ENCODE measurements around the gene ZBTB46.

ZBTB46 gene

DNA sequence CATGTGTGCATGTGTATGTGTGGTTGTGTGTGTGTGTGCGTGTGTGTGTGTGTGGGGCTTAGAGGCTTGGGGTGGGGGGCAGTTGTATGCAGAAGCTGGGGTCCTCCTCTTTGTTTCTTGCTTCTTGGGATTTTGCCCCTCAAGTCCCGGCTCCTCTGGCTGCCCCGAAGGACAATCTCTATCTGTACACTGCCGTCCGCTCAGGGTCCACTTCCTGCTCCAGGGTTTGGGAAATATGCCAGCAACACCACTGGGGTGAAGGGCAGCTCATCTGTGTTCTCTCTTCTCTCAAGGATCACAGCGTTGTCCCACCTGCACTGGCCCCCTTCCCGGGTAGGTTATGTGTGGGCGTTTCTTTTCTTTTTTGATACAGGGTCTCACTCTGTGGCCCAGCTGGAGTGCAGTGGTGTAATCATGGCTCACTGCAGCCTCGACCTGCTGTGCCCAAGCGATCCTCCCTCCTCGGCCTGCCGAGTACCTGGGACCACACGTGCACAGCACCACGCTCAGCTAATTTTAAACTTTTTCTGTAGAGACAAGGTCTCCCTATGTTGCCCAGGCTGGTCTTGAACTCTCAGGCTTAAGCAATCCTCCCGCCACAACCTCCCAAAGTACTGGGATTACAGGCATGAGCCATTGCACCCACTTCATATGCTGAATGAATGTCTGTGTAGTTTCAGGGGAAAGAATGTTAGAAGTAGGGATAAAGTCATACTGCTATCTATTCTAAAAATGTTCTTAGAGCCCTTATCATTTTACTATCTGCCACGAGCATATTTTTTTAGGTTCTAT, 65.8 kb downstream of the ZBTB46 start:
- DNase-seq: no peak

DNA sequence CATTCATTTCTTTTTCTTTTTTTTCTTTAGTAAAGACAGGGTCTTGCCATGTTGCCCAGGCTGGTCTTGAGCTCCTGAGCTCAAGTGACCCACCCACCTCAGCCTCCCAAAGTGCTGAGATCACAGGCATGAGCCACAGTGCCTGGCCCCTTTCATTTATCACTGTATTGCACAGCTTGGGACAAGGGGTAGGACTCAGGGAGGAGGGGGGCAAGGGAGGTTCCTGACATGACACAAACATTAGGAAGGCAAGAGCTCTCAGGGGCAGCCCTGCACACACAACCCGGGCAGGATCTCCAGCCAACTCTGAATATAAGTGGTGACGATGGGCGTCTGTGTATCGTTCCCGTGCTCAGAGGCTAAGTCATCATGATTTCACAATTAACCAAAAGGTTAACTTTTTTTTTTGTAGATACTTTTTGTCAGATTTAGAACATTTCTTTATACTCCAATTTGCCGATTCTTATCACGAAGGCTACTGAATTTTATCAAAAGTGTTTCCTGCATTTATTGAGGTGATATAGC, 71.6 kb downstream of the ZBTB46 start:
- DNase-seq: no peak

DNA sequence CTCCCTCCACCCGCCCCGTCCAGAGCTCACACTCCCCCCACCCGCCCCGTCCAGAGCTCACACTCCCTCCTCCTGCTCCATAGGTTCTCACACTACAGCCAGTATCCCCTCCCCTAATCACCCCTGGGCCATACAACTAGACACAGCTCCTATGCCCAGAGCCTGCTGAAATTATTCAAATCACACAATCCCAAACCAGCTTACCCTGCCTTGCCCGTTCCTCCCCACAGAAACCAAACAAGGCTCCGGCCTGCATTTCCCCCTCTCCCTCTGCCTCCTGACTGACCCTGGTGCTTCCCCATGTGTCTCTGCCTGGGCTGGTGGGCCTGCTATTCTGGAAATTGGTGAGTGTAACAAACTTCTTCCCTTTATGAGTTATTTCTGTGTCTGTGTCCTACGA, 72.9 kb downstream of the ZBTB46 start:
- DNase-seq: no peak

DNA sequence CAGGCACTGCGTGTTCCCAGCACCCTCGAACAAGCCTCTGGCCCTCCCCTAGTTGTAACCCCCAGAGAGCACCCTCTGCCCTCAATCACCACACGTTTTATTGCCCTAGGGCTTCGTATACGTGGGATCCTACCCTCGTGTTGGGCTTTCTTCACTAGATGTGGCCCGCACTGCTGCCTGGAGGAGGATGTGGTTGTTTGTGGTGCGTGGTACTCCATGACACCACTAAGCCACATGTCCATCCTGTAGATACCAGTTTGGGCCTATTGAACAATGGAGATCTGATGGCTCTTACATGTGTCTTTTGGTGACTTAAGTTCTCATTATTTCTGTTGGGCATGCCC, 74.4 kb downstream of the ZBTB46 start:
- DNase-seq: peak; percentile 49

DNA sequence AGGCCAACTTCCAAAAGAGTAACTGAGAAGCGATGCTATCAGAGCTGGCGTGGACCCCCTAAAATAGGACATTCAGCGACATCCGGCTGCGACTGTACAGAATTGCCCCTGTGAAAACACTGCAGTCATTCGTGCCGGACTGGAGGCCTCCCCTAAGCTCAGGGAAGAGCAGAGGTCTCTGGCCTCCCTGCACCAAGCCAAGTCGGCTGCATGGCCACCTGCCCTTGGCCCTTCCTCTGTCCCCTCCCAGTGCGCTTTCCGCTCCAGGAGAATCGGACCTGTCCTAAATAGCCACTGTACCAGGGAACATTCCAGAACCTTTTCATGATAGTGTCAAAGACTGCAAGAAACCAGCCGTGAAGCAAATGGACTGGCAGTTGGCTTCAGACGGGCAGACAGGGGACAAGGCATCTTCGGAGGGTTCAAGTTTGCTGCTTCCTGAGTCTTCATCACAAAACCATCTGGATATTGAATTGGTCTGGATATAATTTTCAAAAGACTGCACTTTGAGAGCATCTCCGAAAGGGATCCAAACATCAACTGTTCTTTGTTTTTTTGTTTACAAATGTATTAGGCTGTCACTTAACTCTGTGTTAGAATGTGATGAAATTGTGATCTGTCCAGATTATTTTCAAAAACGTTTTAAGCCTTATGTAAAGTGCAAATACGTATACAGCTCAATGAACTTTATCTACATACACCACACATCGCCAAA, 75.0 kb downstream of the ZBTB46 start:
- DNase-seq: no peak

DNA sequence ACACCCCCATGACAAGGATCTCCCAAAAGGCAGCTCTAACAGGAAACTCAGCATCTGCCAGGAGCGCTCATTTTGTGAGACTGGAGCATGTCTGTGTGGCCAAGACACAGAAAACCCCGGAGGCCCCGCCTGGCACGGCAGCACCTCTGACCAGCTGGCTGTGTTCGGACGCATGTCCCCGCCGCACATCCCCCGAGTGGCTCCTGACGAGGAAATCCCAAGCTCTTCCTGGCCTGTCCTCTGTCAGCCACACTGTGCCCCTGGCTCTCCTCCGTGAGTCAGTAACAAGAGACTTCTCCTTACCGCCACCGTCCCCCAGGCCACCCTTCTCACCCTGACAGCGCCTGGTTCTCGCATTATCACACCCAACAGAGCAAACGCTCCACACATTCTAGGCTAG, 77.1 kb downstream of the ZBTB46 start:
- DNase-seq: no peak

DNA sequence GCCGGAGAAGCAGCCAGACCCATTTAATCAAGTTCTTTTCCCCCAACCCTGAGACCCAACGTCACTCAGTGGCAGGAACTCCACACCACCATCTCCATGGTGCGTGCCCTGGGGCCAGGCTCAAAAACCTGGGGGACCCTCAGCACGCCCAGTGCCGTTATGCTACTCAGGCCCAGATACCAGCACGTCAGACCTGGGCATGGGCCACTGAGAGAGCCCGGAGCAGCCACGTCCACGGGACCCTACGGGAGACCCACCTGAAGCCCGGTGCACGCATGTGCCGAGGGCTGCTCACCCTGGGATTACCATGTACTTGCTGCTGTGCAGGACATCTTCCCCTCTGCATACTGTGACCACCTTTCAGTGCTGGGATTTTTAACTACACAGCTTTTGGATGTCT, 77.7 kb downstream of the ZBTB46 start:
- DNase-seq: no peak

DNA sequence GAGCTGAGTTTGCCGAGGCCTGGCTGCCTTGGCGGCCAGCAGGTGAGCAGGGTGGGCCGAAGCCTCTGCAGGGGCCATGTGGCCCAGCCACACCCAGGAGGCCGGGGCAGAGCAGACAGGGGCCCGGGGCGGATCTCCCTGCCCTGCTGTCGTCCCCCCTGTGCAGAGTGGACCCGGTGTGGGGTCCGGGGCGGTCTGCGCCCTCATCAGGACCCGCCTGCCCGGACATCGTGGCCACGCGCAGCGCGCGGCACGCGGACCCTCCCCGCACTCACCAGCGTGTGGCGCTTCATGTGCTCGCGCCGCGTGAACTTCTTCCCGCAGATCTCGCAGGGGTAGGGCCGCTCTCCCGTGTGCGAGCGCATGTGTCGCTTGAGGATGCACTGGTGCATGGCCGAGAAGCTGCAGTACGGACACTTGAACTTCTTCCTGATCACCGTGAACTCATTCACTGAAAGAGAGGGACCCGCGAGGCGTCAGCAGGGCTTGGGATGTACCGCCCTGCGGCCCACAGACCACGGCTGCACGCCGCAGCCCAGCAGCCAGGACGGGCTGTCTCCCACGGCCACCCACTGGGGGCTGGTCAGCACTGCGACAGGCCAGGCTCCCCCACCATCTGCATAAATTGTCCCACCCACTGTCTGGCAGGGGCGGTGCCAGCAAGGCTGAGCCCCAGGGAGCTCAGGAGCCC, 78.5 kb downstream of the ZBTB46 start:
- DNase-seq: no peak

DNA sequence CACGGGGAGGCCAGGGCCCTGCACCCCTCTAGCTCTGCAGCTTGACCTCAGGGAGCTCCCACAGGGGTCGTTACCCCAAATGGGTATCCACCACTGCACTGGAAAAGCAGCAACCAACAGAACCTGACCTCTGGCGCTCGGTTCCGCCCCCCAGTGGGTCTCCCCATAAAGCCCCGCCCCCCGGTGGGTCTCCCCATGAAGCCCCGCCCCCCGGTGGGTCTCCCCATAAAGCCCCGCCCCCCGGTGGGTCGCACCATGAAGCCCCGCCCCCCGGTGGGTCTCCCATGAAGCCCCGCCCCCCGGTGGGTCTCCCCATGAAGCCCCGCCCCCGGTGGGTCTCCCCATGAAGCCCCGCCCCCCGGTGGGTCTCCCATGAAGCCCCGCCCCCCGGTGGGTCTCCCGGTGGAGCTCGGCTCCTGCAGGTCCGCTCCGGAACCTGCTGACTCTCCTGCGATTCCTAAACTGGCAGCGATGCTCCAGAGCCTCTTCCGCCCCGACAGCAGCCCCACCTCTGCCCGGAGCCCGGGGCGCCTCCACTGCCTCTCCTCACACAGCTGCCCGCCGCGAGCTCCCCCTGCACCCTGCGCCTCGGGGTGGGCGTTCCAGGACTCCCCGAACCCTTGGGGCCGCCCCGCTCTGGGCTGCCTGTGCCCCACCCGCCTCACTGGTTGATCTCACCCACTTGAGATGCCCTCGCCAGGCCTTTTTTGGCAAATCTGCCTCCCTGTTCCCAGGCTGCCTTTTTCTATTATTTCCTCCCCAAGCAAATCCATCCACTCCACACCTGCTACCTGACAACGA, 79.4 kb downstream of the ZBTB46 start:
- DNase-seq: no peak

DNA sequence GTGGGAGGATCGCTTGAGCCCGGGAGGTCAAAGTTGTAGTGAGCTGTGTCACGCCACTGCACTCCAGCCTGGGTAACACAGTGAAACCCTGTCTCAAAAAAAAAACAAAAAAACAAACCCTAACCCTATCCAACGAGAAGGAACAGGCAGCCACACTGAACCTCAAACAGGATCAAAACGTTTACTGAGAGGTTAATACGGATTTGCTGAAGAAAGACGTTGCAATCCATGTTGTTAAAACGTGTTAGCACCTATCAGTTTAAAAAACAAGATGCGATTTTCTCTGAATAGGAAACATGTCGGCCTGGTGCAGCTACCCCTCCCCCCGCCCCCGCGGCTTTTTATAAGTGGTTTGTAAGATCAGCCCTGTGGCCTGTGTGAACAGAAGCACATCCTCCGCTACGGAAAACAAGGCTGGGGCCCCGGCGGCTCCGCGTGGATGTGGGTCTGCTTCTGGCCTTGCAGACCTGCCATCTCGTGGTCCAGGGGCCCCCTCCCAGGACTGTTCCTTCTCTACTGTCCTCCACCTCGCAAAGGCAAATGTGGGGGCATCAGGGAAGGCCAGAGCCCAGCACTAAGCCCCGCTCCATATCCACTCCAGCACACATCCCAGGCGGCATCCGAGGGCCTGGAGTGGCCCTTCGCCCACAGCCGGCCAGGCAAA, 80.1 kb downstream of the ZBTB46 start:
- peak; percentile 65 for DNase-seq

DNA sequence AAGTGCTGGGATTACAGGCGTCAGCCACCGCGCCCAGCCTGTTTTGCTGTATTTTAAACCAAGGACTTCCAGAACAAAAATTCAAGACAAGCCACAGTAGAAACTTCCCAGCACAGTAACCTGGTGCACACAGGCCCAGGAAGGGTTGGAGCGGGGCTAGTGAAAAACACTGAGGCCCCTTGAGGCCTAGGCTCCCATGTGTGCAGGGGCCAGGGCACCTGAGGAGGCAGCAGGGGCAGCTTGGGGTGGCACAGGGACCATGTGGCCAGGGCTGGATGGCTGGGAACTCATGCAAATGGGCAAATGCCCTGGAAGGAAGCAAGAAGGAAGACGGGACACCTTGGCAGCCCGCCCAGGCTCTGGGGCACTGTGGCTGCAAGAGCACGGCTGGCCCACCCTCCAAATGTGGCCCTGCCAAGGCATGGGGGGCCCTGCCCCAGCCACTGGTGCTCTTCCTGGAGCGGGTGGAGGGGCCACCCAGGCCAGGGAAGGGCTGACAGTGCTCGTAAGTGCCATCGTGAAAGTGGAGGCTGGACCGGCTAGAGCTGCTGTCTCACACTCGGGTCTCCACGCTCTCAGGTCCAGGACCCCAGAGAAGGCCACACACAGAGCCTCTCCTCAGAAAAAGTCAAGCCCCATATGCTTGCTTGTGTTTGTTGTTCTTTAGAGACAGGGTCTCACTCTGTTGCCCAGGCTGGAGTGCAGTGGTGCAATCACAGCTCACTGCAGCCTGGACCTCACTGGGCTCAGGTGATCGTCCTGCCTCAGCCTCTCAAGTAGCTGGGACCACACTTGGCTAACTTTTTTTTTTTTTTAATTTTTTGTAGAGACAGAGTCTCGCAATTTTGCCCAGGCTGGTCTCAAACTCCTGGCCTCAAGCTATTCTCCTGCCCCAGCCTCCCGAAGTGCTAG, 81.2 kb downstream of the ZBTB46 start:
- DNase-seq: no peak

DNA sequence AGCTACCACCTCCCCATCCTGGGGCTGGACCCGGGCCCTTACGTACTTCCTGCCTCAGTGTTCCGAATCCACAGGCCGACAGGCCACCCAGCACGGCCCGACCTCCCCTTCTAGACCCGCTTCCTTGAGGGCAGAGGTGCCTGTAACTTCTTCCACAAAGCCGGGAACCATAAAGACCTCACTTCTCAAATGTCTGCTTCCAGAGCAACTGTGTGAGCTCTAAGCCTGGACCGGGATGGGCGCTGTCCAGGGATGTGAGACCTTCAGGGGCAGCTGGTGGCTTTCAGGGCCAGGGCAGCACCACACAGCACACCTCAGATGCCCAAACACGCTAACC, 82.2 kb downstream of the ZBTB46 start:
- no peak for DNase-seq

DNA sequence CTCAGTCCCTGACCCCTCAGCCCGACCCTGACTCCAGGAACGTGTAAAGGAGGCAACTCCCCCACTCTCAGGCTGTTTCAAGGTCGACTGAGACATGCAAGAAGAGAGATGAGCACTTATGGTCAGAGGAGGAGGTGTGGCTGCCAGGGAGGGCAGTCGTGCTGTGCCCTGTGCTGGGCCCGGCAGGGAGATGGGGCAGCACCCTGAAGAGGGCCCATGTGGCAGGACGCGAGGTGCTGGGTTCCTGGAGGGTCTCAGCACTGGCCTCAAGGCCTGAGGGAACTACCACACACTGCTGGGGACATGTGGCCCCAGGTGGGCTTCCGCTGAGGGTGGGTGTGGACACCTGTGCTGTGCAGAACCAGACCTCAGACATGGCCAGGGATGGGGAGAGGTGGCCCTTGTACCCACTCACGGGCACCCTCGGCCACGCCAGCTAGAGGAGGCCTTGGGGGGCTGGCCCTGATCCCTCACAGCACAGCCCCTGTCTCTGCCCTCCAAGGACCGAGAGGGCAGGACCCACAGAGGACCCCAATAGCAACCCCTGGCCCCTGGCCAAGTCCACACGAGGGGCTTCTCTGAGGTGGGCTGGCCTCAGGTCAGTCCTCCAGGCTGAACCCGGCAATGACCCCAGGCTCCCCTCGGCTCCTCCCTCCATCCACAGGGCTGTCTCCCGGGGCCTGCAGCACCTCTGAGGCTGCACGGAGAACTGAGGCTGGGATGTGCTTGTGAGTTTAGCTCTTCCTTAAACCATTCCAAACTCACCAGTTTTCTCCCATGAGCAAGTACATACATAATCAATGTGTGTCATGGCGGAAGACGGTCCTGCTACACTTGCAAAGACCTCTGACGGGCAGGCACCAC, 82.8 kb downstream of the ZBTB46 start:
- no peak for DNase-seq

DNA sequence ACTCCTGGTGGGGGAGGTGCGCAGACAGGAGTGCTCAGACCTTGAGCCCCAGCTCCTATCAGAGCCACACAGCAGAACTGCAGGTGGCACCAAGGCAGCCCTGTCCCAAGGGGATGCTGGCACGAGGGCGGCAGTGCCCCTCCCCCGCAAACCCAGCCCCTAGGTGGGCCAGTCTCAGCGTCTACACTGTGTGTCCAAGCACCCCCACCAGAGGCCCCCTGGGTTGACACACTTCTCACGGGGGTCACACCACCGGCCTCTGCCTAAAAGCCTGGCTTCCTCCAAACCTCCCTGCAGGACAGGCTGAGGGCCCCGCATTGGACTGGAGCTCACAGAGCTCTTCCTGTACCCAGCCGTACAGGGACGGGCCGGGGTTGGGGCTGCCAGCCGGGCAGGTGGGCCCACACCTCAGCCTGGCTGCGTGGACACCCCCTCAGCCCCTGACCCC, 83.4 kb downstream of the ZBTB46 start:
- DNase-seq: no peak

DNA sequence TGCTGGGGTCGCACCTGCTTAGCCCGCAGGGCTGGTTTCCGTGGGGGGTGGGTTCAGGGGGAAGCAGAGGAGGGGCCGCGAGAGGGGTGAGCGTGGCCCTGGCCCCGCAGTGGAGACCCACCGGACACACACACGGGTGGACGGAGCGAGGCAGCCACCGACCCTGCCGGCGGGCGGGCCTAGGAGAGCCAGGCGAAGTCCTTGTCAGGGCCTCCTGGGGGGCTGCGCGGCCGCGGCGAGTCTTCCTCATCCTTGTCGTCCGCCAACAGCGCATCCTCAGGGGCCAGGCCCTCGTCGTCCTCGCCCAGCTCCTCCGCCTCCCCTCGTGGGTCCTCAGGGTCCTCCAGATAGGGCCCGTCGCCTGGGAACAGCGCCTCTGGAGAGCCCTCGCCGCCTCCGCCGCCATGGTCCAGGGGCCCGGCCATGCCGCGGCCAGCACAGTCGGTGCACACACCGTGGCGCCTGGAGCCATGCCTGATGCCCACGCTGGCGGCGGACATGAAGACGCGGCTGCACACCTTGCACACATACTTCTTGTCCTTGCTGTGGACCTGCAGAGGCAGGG, 84.2 kb downstream of the ZBTB46 start:
- DNase-seq: no peak

DNA sequence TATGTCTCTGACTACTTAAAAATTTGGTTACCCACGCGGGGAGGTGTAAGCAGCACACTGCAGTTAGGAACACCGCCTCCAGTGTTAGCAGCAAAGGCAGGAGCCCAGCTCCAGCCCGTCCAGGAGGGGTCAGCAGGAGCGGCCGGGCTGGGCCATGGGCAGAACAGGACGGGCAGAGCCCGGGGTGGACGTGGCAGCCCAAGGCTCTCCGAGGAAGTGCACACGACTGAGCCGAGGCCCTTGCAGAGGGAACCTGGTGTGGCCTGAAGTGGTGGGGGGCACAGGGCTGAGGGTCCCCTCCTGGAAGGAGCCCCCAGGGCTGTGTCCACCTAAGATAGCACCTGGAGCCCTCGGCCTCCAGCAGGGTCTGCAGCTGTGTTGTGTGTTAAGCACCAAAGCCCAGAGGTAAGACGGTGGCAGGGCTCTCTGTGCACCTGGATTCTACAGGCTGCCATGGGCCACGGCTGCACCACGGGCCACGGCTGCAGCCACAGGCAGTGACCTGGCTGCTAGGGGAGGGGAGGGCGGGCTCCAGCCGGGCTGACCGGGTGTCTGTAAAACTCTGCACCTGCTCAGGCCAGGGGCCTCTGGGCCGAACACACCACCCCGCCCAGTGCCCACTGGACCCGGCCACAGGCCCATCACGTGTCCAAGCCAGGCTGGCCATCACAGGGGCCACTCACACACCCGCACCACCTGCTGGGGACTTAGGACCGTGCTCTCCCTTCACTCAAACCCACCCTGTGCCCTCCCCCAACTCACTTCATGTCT, 84.9 kb downstream of the ZBTB46 start:
- DNase-seq: no peak

DNA sequence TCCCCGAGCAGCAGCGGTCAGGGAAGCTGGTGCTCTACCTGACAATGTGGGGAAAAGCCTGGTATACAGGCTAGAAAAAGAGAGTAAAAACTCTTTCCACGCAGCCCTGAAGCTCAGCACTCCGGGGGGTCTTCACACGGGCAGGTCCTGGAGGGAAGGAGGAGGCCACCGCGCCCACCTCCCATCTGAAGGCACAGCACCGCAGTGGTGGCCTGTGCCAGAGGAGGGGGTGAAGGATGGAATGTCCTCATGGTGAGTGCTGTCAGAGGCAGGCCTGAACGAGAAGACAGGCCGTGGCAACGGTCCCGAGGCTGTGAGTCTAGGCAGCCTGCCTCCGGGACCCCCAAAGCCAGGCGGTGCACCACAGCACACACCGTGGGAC, 85.6 kb downstream of the ZBTB46 start:
- no peak for DNase-seq

DNA sequence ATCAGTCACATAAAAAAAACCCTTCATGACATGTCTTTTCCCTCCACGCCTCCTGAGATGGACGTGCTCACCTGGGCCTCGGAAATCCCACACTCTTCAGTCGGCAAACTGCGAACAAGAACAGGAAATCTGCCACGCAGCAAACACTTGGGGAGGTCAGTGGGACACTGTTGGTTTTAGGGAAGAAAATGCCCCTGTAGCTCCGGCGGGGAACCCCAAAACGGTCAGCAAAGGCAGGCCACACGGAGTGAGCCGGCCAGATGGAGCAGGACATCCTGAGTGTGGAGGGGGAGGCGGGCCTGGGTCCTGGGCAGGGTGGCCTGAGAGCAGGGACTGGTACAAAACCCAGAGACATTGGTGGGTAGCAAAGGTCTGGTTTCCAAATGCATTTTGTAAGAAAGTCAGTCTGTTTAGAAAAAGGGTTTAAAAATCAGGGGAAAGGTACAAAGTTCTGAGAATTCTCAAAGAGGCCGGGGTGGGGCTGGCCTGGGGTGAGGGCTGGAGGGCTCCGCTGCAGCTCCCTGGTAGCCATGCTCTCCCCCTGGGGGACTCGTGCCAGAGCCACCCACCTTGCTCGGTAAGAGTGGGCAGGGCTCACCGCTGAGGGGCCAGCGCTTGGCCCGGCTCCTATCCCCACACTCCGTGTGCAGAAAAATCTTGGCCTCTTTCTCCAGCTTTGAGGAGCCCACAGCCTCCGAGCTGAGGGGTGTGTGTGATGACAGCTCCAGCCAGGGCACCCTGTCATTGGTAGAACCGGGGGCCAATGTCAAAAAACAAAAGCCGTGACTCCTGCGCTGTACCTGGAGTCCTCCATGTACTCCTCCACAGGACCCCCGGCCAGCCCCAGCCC, 86.3 kb downstream of the ZBTB46 start:
- no peak for DNase-seq

Data from CD4-positive, alpha-beta T cell treated with Interleukin-21 for 1 hour (primary cell).